ENCODE measurements around the gene AK3. TPM values are rescaled to one million over a fixed set of nuclear protein-coding genes. Genes with fewer than 3 reads are reported as not detected.

AK3 gene
- total and polyA plus RNA-seq, 10 of the 15 experiments (the other 5 are each of a cell fraction or from before 2014, with no cell fraction given): 14.2 to 86.6 (median 43.9) TPM

DNA sequence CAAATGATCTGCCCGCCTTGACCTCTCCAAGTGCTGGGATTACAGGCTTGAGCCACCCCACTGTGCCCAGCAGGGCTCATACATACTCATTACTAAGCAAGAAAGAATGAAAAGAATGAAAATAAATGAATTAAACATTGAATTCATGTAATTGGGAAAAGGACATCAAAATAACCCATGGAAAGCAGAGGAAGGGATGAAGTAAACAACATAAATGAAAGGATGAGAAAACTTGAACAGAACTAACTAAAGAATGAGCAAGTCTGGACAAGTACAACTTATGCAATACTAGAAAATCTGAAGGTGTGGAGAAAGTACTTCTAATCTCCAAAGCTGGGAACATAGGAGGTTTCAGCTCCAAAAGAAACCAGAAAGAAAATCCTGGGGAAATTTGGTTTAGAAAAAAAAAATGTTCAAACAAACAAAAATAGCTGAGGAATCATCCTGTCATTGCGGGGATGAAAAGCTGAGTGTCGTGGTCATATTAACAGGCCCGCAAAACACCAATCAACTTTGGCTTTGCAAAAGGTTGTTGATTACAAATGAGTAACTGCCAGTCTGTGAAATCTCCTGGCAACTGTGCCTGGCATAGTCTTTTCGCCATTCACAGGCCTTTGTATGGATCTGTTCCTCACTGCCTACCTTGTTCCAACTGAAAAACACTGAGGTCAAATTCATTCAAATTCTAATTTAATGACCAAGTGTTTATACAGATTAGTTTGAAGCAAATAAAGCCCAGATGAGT is 2.3 kb upstream of the AK3 start:
- no peak overlapping the region for H3K4me2 ChIP-seq (ENCODE audit: control insufficient read depth, insufficient read depth)
- H2AFZ ChIP-seq (ENCODE audit: control insufficient read depth, low read depth, low read length): no peak overlapping the region
- no peaks in the 10 kb centered on the region for H3K9me3 ChIP-seq (replicated peaks; ENCODE audit: control insufficient read depth, insufficient read depth, low read length)
- peaks cover 8% of the 10 kb centered on the region for H3K4me1 ChIP-seq (ENCODE audit: control insufficient read depth, insufficient read depth, low read length)
- FAIRE-seq (no peak), DNase-seq (ENCODE audit: low read depth, low spot score) (no peak), ATAC-seq (no peak)
- no peaks in the 10 kb centered on the region for H4K20me1 ChIP-seq (ENCODE audit: control insufficient read depth, insufficient read depth)
- in situ Hi-C loops (cut with MboI): no loop called here
- BruUV-seq (replicated peaks): no TSS peak
- no peak overlapping the region for H3K4me3 ChIP-seq
- TF ChIP-seq ZNF24 (IDR thresholded peaks at IDR 0.05): no peak
- no peak for TF ChIP-seq STAT3 (IDR thresholded peaks at IDR 0.05; ENCODE audit: low read depth, low read length)
- TF ChIP-seq NBN (IDR thresholded peaks at IDR 0.05): no peak
- TF ChIP-seq, protein P1, sequence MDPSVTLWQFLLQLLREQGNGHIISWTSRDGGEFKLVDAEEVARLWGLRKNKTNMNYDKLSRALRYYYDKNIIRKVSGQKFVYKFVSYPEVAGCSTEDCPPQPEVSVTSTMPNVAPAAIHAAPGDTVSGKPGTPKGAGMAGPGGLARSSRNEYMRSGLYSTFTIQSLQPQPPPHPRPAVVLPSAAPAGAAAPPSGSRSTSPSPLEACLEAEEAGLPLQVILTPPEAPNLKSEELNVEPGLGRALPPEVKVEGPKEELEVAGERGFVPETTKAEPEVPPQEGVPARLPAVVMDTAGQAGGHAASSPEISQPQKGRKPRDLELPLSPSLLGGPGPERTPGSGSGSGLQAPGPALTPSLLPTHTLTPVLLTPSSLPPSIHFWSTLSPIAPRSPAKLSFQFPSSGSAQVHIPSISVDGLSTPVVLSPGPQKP (IDR thresholded peaks at IDR 0.05; ENCODE audit: low read depth, low read length): no peak
- TF ChIP-seq RB1 (IDR thresholded peaks at IDR 0.05; ENCODE audit: borderline replicate concordance): no peak
- no peak for TF ChIP-seq SMC3 (IDR thresholded peaks at IDR 0.05; ENCODE audit: borderline replicate concordance, low read length)
- TF ChIP-seq ZNF274 (IDR thresholded peaks at IDR 0.05; ENCODE audit: insufficient read depth, insufficient read length): no peak
- TF ChIP-seq MEF2A (IDR thresholded peaks at IDR 0.05; ENCODE audit: insufficient read depth, low read depth, low read length): no peak
- TF ChIP-seq EP300 (IDR thresholded peaks at IDR 0.05; ENCODE audit: borderline replicate concordance in 1 of 2, control insufficient read depth in 1 of 2, low read depth in 2 of 2, low read length in 2 of 2): no peak
- no peak for TF ChIP-seq MYB (IDR thresholded peaks at IDR 0.05; ENCODE audit: borderline replicate concordance, low read depth, low read length)
- TF ChIP-seq RCOR1 (conservative IDR thresholded peaks at IDR 0.05; ENCODE audit: low read depth, low read length): no peak
- TF ChIP-seq, protein P2, sequence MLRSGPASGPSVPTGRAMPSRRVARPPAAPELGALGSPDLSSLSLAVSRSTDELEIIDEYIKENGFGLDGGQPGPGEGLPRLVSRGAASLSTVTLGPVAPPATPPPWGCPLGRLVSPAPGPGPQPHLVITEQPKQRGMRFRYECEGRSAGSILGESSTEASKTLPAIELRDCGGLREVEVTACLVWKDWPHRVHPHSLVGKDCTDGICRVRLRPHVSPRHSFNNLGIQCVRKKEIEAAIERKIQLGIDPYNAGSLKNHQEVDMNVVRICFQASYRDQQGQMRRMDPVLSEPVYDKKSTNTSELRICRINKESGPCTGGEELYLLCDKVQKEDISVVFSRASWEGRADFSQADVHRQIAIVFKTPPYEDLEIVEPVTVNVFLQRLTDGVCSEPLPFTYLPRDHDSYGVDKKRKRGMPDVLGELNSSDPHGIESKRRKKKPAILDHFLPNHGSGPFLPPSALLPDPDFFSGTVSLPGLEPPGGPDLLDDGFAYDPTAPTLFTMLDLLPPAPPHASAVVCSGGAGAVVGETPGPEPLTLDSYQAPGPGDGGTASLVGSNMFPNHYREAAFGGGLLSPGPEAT (IDR thresholded peaks at IDR 0.05; ENCODE audit: low read depth): no peak
- TF ChIP-seq SIX5 (IDR thresholded peaks at IDR 0.05; ENCODE audit: low read depth, low read length, severe bottlenecking): no peak
- TF ChIP-seq, protein P3, sequence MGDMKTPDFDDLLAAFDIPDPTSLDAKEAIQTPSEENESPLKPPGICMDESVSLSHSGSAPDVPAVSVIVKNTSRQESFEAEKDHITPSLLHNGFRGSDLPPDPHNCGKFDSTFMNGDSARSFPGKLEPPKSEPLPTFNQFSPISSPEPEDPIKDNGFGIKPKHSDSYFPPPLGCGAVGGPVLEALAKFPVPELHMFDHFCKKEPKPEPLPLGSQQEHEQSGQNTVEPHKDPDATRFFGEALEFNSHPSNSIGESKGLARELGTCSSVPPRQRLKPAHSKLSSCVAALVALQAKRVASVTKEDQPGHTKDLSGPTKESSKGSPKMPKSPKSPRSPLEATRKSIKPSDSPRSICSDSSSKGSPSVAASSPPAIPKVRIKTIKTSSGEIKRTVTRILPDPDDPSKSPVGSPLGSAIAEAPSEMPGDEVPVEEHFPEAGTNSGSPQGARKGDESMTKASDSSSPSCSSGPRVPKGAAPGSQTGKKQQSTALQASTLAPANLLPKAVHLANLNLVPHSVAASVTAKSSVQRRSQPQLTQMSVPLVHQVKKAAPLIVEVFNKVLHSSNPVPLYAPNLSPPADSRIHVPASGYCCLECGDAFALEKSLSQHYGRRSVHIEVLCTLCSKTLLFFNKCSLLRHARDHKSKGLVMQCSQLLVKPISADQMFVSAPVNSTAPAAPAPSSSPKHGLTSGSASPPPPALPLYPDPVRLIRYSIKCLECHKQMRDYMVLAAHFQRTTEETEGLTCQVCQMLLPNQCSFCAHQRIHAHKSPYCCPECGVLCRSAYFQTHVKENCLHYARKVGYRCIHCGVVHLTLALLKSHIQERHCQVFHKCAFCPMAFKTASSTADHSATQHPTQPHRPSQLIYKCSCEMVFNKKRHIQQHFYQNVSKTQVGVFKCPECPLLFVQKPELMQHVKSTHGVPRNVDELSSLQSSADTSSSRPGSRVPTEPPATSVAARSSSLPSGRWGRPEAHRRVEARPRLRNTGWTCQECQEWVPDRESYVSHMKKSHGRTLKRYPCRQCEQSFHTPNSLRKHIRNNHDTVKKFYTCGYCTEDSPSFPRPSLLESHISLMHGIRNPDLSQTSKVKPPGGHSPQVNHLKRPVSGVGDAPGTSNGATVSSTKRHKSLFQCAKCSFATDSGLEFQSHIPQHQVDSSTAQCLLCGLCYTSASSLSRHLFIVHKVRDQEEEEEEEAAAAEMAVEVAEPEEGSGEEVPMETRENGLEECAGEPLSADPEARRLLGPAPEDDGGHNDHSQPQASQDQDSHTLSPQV (IDR thresholded peaks at IDR 0.05): no peak
- no peak overlapping the region for H3K9ac ChIP-seq (ENCODE audit: control insufficient read depth, insufficient read depth, low read length)
- H3K79me2 ChIP-seq (ENCODE audit: control insufficient read depth, insufficient read depth, low read length): peaks cover 26% of the 10 kb centered on the region
- CTCF ChIA-PET: interaction anchor here (1.3 to 1.7 kb wide), 2 partner anchors 8 to 16 kb away, joined by 4 to 11 read pairs; no protein-coding TSS in a partner anchor
- H3K36me3 ChIP-seq (ENCODE audit: control insufficient read depth in 2 of 2, insufficient read depth in 2 of 2, low read length in 1 of 2): no peaks in the 10 kb centered on the region
- no peak overlapping the region for H3K27ac ChIP-seq (ENCODE audit: control insufficient read depth, insufficient read depth)
- POLR2A ChIA-PET: interaction anchor here (0.8 kb wide), 1 partner anchor 1356 kb away, joined by 3 read pairs; no protein-coding TSS in a partner anchor
- intact Hi-C loops (cut with micrococcal nuclease; ENCODE audit: unreplicated experiment): loop anchor here (5.0 kb wide), 2 partner anchors 694 to 849 kb away; partner anchors contain the start of gene PLGRKT
- 79% methylated on average over 5 of the region's 5 CpGs for WGBS (ENCODE audit: insufficient coverage, insufficient replicate concordance, low lambda C conversion rate, missing lambda C conversion rate)
- SMC1A ChIA-PET (ENCODE audit: uncharacterized antibody, unreplicated experiment): interaction anchor here (1.1 to 1.4 kb wide), 2 partner anchors 11 to 17 kb away, joined by 3 to 5 read pairs; no protein-coding TSS in a partner anchor
- no peaks in the 10 kb centered on the region for H3K27me3 ChIP-seq (replicated peaks in 1 of 2; ENCODE audit: control insufficient read depth in 2 of 2, insufficient read depth in 2 of 2, low read length in 1 of 2)
- RAD21 ChIA-PET (ENCODE audit: unreplicated experiment): interaction anchor here (1.4 to 1.6 kb wide), 2 partner anchors 10 to 355 kb away, joined by 3 to 4 read pairs; no protein-coding TSS in a partner anchor
